HT1080 (cell line): ENCODE results near the gene WNK1. TPM values are rescaled to one million over a fixed set of nuclear protein-coding genes. Genes with fewer than 3 reads are reported as not detected.

Experiments used
- DNase-seq: peaks from one replicate; pipeline ENCODE4 v3.0.0-alpha.2; 2015; ENCODE audit warnings: low read depth
- small RNA-seq: library from RNA; depleted of rRNA; stranded (forward); fragments of <200 nt; gene quantifications from one replicate; pipeline ENCODE3, GENCODE V24; 2014
- total RNA-seq: library from RNA; depleted of rRNA; stranded (reverse); fragments of >200 nt; shearing (Covaris generic); gene quantifications from 2 replicates; pipeline ENCODE4 v1.2.3, GENCODE V29; 2014; rRNA removed

WNK1 gene
- total RNA-seq, 1 experiment from 2014 or later, result 53.5 TPM

DNA sequence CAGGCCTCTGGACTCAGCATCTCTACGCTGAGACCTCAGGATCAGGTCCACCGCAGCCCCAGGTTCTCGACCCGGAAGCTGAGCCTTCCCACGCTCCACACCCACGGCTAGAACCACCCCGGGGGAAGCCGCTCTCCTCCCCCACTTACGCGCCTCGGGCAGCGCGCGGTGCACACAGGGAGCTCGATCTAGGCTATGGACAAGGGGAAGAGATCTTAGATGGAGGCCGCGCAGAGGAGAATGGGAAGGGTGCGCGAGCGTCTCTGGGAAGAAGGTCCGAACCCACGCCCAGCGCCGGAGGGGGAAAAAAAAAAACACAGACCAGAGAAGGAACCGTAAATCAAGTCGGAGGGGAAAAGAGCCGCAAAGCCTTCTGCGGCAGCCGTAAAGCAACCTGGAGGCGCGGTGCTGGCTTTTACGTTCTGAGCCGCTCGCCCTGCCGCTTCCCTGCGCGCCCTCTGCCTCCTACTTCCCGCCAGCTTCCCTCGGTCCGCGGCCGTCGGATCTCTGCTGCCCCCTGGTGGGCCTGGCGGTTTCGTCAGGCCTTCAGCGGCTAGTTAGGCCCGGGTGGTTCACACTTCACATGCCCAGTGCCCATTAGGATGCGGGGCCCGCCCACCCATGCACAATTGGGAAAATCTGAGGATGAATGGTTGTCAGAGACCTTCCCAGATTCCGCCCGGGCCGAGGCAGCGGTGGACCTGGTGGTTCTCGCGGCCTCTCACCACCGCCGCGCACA is 197.2 kb downstream of the WNK1 start, which contains the start of gene RAD52:
Gene RAD52 (minus strand): TSS at position 242 of the 739 bp plus-strand sequence. CDS start 16,636 bp downstream, outside the sequence.
- peak; percentile 100 for DNase-seq

DNA sequence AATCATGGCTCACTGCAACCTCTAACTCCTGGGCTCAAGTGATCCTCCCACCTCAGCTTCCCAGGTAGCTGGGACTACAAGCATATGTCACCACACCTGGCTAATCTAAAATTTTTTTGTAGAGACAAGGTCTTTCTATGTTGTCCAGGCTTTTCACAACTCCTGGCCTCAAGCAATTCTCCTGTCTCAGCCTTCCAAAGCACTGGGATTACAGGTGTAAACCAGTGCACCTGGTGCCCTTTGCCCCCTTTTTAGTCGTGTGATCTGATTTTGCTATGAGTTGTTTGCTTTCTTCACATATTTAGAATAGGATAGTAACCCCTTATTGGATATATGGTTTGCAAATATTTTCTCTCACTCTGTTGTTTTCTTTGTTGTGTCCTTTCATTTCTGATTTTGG is 198.8 kb downstream of the WNK1 start:
- no peak for DNase-seq

DNA sequence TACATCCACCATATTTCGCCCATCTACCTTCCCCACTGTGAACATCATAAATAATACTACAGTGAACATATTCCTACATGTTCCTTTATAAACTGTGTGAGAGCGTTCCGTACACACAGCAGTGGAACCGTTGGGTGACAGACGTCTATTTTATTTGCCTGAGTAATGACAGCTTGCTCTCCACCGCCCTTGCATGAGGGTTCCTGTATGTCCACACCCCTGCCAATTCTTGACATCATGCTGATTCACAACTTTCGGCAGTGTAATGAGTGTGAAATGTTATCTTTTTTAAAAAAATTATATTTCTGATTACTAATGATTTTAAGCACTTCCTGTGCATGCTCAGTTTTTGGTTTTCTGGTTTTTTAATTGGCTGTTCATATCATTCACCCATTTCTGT is 201.4 kb downstream of the WNK1 start:
- peak; percentile 61 for DNase-seq

DNA sequence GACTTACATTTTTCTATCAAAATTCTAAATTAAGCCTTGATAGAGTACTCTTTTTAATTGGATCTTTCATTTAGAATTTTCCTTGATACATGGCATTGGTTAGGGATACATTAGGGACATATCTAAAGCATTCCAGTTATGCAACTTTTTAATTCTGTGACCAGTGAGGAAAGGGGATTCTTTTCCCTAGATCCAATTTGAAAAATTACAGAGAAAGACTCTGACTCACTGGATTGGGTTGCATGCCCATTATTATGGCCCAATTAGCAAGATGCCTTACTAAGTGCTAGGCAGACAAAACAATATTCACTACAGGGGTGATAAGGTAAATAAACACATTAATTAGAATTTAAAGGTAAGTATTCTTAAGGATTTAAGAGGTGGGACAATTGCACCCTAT is 202.4 kb downstream of the WNK1 start:
- no peak for DNase-seq

DNA sequence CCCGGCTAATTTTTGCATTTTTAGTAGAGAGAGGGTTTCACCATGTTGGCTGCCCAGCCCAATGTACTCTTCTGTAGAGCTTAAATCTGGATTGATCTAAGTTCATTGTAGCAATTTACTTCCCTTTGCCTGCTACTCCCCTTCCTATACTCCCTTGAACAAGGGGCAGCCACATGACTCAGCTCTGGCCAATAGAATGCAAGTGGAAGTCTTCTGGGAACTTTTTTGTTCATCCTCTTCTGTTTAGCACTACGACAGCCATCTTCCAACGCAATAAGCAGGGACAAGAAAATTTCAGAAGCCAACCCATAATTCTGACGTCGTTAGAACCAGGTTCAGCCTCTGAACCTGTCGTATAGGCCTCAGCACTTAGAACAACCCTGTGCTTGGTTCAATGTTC is 203.6 kb downstream of the WNK1 start:
- DNase-seq, result no peak

DNA sequence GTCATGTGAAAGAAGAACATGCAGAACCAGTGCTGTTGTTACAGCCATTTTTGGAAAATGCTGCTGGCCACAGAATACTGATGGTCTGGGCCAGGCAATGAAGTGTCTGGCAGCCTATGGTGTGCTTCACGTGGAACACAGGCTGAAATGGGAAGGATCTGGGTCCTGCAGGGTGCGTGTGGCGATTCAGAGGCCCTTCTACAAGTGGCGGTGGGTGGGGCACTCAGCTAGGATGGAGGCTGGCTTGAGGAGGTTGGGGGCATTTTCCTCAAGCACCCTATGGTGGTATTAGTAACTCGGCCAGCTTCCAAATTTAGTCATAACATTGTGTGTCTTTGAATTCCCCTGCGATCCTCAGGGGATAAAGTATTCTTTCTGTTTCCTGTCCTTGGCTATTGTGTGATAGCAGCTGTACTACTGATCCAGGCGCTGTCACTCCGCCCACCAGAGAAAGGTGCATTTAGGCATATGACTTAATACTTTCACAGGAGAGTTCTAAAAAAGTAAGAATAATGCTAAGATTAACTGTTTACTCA is 206.3 kb downstream of the WNK1 start:
- DNase-seq, result peak; percentile 37

Small RNA genes lying within 50 kb of the gene (small RNA-seq; reads per million reads assigned to genes)
- not detected for gene RNU4ATAC16P

Other genes starting within 250 kb of the WNK1 start
- gene NINJ2, start 89.1 kb upstream of the WNK1 start, total RNA-seq, result 0.50 and 0.63 TPM in 2 replicates
- gene RAD52, start 197.1 kb downstream of the WNK1 start, total RNA-seq, result 9.9 and 21.9 TPM in 2 replicates
- gene ERC1, start 238.6 kb downstream of the WNK1 start, total RNA-seq, result 11.1 and 17.9 TPM in 2 replicates